Loucy (cell line): ENCODE measurements around the gene PIAS1.

Experiments
- H2AFZ ChIP-seq: fragments of 200-600 bp; sonication (generic); 2 replicates; pipeline ENCODE4 v1.6.0; 2016; ENCODE audit warnings: antibody characterized with exemption, mild to moderate bottlenecking, low read length, moderate library complexity
- H3F3A ChIP-seq: fragments of 200-600 bp; 2 replicates; pipeline ENCODE4 v1.6.0; 2016; ENCODE audit warnings: antibody characterized with exemption, low read depth, mild to moderate bottlenecking
- H3K27me3 ChIP-seq: fragments of 200-600 bp; sonication (generic); 2 replicates; pipeline ENCODE4 v1.6.1; 2014; ENCODE audit warnings: low read length, mild to moderate bottlenecking; ENCODE audit not compliant: insufficient read depth, poor library complexity, severe bottlenecking
- H3K36me3 ChIP-seq: fragments of 200-600 bp; sonication (generic); 2 replicates; pipeline ENCODE4 v1.6.1; 2016; ENCODE audit warnings: low read length; ENCODE audit not compliant: insufficient read depth
- H3K4me1 ChIP-seq: fragments of 200-600 bp; sonication (generic); 2 replicates; pipeline ENCODE4 v1.5.1; 2014; ENCODE audit warnings: low read length, mild to moderate bottlenecking; ENCODE audit not compliant: insufficient read depth, poor library complexity, severe bottlenecking
- H3K4me2 ChIP-seq: fragments of 200-600 bp; sonication (generic); 2 replicates; pipeline ENCODE4 v1.6.0; 2014; ENCODE audit warnings: antibody characterized with exemption, low read length, low read depth, mild to moderate bottlenecking; ENCODE audit not compliant: poor library complexity, severe bottlenecking
- H3K4me3 ChIP-seq: fragments of 200-600 bp; sonication (generic); 2 replicates; pipeline ENCODE4 v1.5.1; 2014; ENCODE audit warnings: low read length, mild to moderate bottlenecking, mixed read lengths; ENCODE audit not compliant: poor library complexity, severe bottlenecking
- H3K79me2 ChIP-seq: fragments of 200-600 bp; sonication (generic); 2 replicates; pipeline ENCODE4 v1.6.1; 2014; ENCODE audit warnings: low read length; ENCODE audit not compliant: insufficient read depth
- H3K9ac ChIP-seq: fragments of 200-600 bp; sonication (generic); 2 replicates; pipeline ENCODE4 v1.6.0; 2014; ENCODE audit warnings: mild to moderate bottlenecking, low read depth, low read length, moderate library complexity; ENCODE audit not compliant: poor library complexity, severe bottlenecking
- H3K9me2 ChIP-seq: fragments of 200-600 bp; sonication (generic); replicated peaks from 2 replicates; pipeline ENCODE4 v1.6.1; 2016; ENCODE audit warnings: low read depth, low read length, mixed read lengths
- H3K9me3 ChIP-seq: fragments of 200-600 bp; sonication (generic); 2 replicates; pipeline ENCODE4 v1.6.1; 2014; ENCODE audit warnings: mild to moderate bottlenecking, antibody characterized with exemption, low read length, low read depth; ENCODE audit not compliant: insufficient read depth
- H4K20me1 ChIP-seq: fragments of 200-600 bp; sonication (generic); 2 replicates; pipeline ENCODE4 v1.6.0; 2014; ENCODE audit warnings: antibody characterized with exemption, low read length, mild to moderate bottlenecking; ENCODE audit not compliant: insufficient read depth, poor library complexity, severe bottlenecking
- EZH2phosphoT487 ChIP-seq: fragments of 200-600 bp; IDR thresholded peaks from 2 replicates; pipeline ENCODE4 v1.6.1; 2018; ENCODE audit warnings: antibody characterized with exemption, mild to moderate bottlenecking, moderate library complexity, borderline replicate concordance
- TF ChIP-seq, protein P1 (sequence below): fragments of 200-600 bp; sonication (generic); conservative IDR thresholded peaks from 2 replicates; pipeline ENCODE4 v1.5.1; 2014; ENCODE audit warnings: mild to moderate bottlenecking, antibody characterized with exemption, low read length

Gene PIAS1

DNA sequence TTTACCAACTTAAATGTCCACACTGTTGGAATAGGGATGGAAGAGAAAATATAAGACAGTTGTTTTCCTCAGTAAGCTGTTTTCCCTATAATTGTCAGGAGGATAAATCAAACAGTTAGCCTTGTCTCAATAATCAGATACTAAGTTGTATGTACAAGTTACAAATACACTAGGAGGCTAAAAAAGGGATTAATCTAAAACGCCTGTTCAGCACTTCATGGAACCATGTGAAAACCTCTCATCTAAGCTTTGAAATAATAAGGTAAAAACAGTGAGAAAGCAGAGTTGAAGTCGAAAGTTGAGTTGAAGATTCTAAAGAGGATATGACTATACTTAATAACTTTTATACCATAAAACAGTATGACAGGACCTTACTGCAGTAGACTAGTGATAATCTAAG, 89.0 kb downstream of the PIAS1 start:
- no peak for TF ChIP-seq EZH2phosphoT487
- TF ChIP-seq, protein P1, sequence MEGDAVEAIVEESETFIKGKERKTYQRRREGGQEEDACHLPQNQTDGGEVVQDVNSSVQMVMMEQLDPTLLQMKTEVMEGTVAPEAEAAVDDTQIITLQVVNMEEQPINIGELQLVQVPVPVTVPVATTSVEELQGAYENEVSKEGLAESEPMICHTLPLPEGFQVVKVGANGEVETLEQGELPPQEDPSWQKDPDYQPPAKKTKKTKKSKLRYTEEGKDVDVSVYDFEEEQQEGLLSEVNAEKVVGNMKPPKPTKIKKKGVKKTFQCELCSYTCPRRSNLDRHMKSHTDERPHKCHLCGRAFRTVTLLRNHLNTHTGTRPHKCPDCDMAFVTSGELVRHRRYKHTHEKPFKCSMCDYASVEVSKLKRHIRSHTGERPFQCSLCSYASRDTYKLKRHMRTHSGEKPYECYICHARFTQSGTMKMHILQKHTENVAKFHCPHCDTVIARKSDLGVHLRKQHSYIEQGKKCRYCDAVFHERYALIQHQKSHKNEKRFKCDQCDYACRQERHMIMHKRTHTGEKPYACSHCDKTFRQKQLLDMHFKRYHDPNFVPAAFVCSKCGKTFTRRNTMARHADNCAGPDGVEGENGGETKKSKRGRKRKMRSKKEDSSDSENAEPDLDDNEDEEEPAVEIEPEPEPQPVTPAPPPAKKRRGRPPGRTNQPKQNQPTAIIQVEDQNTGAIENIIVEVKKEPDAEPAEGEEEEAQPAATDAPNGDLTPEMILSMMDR, result no peak
- Histone ChIP-seq H4K20me1 (no peaks in the 10 kb centered on the region), H2AFZ (no peak overlapping the region), H3K4me2 (no peak overlapping the region), H3K4me3 (no peak overlapping the region), H3K9me2 (no peaks in the 10 kb centered on the region), H3F3A (no peaks in the 10 kb centered on the region), H3K36me3 (peaks cover 34% of the 10 kb centered on the region), H3K9me3 (no peaks in the 10 kb centered on the region), H3K27me3 (no peaks in the 10 kb centered on the region), H3K9ac (no peak overlapping the region), H3K4me1 (no peaks in the 10 kb centered on the region), H3K79me2 (peaks cover 33% of the 10 kb centered on the region; the same call in 1 of the 2 replicates)

DNA sequence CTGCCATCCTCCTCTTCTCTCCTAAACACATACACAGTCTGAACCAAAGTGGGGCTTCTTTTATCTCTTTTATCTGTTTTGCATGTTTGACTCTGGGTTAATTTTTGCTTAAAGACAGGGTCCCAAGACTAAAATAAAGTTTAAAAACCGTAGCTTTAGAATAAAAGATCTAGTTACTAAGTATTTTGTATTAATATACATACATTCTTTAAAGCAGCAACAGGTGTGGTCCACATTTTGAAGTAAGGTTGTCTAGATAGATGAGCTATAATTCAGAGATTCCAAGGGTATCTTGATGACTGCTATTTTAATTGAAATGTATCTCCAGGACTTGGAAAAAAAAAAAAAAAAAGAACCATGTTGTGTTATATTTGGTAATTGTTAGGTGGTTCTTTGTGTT, 89.7 kb downstream of the PIAS1 start:
- TF ChIP-seq, protein P1, result no peak
- TF ChIP-seq EZH2phosphoT487, result no peak
- Histone ChIP-seq H3K9me3 (no peaks in the 10 kb centered on the region), H3K4me2 (no peak overlapping the region), H3K36me3 (peaks cover 37% of the 10 kb centered on the region), H3K4me3 (no peak overlapping the region), H2AFZ (no peak overlapping the region), H3K27me3 (no peaks in the 10 kb centered on the region), H3K4me1 (no peaks in the 10 kb centered on the region), H3K9me2 (no peaks in the 10 kb centered on the region), H4K20me1 (no peaks in the 10 kb centered on the region), H3K9ac (no peak overlapping the region), H3K79me2 (peaks cover 29% of the 10 kb centered on the region; the same call in 1 of the 2 replicates), H3F3A (no peaks in the 10 kb centered on the region)

DNA sequence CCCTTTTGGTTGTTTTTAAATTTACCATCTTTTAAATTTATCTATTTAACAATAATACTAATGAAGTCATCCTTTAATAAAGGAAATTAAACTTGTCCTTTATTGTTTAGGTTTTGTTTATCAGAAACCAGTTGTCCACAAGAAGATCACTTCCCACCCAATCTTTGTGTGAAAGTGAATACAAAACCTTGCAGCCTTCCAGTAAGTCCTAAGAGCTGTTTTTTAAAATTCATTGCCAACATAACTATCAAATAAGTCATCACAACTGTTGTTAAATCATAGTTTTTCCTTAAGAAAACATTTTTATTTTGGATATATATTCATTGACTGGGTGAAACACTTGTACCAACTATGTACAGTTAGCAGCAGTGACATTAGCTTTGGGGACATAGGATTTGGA, 91.6 kb downstream of the PIAS1 start:
- Histone ChIP-seq H3K36me3 (peaks cover 44% of the 10 kb centered on the region), H3F3A (no peaks in the 10 kb centered on the region), H3K4me3 (no peak overlapping the region), H2AFZ (no peak overlapping the region), H3K9me3 (no peaks in the 10 kb centered on the region), H3K4me2 (no peak overlapping the region), H3K9me2 (no peaks in the 10 kb centered on the region), H3K4me1 (no peaks in the 10 kb centered on the region), H3K79me2 (peaks cover 13% of the 10 kb centered on the region; the same call in 1 of the 2 replicates), H4K20me1 (no peaks in the 10 kb centered on the region), H3K27me3 (no peaks in the 10 kb centered on the region), H3K9ac (no peak overlapping the region)
- TF ChIP-seq EZH2phosphoT487, result no peak
- TF ChIP-seq, protein P1, result no peak
